GM12875 (cell line): Measurements from ENCODE around the gene MLH3.

Experiments used
- H3K4me3 ChIP-seq: one replicate; pipeline ENCODE4 v1.5.1; 2011; ENCODE audit warnings: low read depth, low read length, control low read depth
- CTCF ChIP-seq: IDR thresholded peaks from 2 replicates; pipeline ENCODE4 v1.5.1; 2011; ENCODE audit warnings: low read depth, mild to moderate bottlenecking, control low read depth, inconsistent platforms, low read length, moderate library complexity, borderline replicate concordance; ENCODE audit not compliant: insufficient read depth

MLH3 gene

DNA sequence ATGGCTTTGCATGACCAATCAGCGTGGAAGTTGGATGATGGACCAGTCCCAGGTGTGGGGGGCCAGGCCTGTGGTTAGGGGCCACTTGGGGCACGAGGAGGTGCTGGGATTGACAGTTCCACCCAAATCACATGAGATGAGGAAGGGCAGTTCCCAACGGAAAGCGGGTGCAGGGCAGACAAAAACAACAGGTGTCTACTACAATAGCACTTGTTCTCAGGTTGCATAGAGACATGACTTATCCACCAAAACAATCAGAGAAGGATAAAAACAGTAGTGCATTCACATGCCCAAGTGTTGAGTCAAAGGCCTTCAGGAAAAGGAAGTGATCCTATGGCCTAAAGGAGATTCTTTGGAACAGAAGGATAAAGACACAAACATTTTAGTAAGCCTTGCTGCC is 63.1 kb downstream of the MLH3 start:
- no peak overlapping the region for H3K4me3 ChIP-seq
- no peak for TF ChIP-seq CTCF

- no peak for TF ChIP-seq CTCF
- H3K4me3 ChIP-seq, result no peak overlapping the region
Measured at GRCh38 chr14:74985806-74986205, 65.5 kb downstream of the MLH3 start.

GRCh38 chr14:74985028-74985310 is 66.3 kb downstream of the MLH3 start:
- no peak for TF ChIP-seq CTCF
- no peak overlapping the region for H3K4me3 ChIP-seq

GRCh38 chr14:74984236-74985027 is 66.8 kb downstream of the MLH3 start:
- H3K4me3 ChIP-seq, result no peak overlapping the region
- TF ChIP-seq CTCF, result no peak

DNA sequence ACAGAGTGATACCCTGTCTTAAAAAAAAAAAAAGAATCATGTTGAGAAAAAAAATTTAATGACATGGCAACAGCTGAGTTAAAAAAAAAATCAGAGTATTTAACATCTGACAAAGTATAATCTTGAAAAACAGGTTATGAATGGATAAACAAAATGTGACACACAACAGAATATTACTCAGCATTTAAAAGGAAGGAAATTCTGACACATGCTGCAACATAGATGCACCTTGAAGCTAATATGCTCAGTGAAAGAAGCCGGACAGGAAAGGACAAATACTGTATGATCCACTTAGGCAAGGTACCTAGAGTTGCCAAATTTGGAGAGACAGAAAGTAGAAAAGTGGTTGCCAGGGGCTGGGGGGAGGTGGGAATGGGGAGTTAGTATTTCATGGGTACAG is 67.9 kb downstream of the MLH3 start:
- TF ChIP-seq CTCF, result no peak

GRCh38 chr14:74982661-74983060 is 68.6 kb downstream of the MLH3 start:
- no peak for TF ChIP-seq CTCF
- H3K4me3 ChIP-seq, result no peak overlapping the region

More for the DNA sequence above, 67.9 kb downstream of the MLH3 start:
- no peak overlapping the region for H3K4me3 ChIP-seq

DNA sequence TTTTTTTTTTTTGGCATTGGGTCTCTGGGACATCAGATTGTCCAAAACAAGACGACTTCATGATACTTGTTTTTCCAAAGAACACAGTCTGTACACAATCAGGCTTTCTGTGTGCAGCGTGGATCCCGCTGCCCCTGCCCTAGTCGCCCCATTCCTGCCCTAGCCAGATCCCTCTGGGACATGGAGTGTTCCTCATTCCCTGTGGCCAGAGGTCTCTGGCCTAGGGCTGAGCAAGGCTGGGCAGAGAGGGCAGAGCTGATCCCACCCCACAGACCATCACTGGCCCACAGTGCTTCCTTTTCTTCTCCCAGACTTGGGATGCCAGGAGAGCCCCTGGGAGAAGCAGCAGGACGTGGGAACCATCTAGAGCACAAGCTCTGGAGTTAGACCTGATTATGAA is 69.4 kb downstream of the MLH3 start:
- H3K4me3 ChIP-seq, result no peak overlapping the region
- no peak for TF ChIP-seq CTCF
